ENCODE data around the gene SNORC. TPM values are rescaled to one million over a fixed set of nuclear protein-coding genes. Genes with fewer than 3 reads are reported as not detected.
A peak's percentile ranks its signal among the peaks of the same experiment; 100 is the strongest.

The SNORC gene
- polyA plus RNA-seq, 3 donors: 0.61 TPM; not detected in 2

DNA sequence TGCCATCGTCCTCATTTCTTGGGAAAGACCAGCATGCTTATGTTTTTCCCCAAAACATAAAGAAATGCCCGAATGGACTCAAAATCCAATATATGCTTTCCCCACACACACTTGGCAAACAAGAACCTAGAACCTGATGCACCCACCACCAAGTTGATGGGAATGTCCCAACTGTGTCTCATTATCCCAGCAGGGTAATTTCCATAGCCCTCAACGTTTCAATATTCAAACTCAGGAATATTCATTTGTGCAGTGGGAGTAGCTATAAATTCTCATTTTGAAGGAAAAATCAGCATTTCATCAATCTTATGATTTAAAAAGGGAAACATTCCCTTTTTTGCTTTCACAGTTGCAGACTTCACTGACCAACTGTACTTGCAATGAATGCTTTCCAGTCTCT is 50.7 kb downstream of the SNORC start:
- 82% methylated on average over 2 of the region's 3 CpGs for WGBS (ENCODE audit: insufficient coverage)
- Histone ChIP-seq H3K4me3 (replicated peaks in 1 of 3; ENCODE audit: low read depth in 2 of 3, low read length in 3 of 3) (no peak overlapping the region), H3K27ac (ENCODE audit: low read depth in 1 of 2, low read length in 2 of 2) (no peak overlapping the region), H4K20me1 (ENCODE audit: insufficient read depth, low read length) (no peaks in the 10 kb centered on the region), H3K4me2 (replicated peaks; ENCODE audit: extremely low read depth, low read length, poor library complexity, severe bottlenecking) (no peak overlapping the region), H3K9ac (ENCODE audit: insufficient read depth, low read length, poor library complexity, severe bottlenecking) (no peak overlapping the region), H3K79me2 (ENCODE audit: insufficient read depth, low read length) (no peaks in the 10 kb centered on the region), H3K9me3 (replicated peaks in 1 of 2; ENCODE audit: control insufficient read depth in 1 of 2, insufficient read depth in 1 of 2, low read length in 2 of 2) (peaks cover 3 to 5% of the 10 kb centered on the region in 2 donors), H3K36me3 (replicated peaks in 1 of 2; ENCODE audit: control insufficient read depth in 1 of 2, insufficient read depth in 2 of 2, low read length in 2 of 2) (no peaks in the 10 kb centered on the region), H2AFZ (ENCODE audit: insufficient read depth, low read depth, low read length, poor library complexity, severe bottlenecking) (no peak overlapping the region), H3K27me3 (ENCODE audit: control insufficient read depth in 2 of 2, insufficient read depth in 2 of 2, low read length in 2 of 2) (peaks cover 13 to 22% of the 10 kb centered on the region in 2 donors), H3K4me1 (ENCODE audit: control insufficient read depth in 1 of 2, insufficient read depth in 2 of 2, low read length in 2 of 2) (no peaks in the 10 kb centered on the region)
- Mint-ChIP-seq H3K36me3 (no peaks in the 10 kb centered on the region), H3K27ac (no peak overlapping the region), H3K4me1 (no peaks in the 10 kb centered on the region), H3K4me3 (no peak overlapping the region), H3K9me3 (peaks cover 0 to 9% (median 5%) of the 10 kb centered on the region in 7 donors), H3K27me3 (ENCODE audit: low read depth in 3 of 3) (peaks cover 24 to 60% (median 33%) of the 10 kb centered on the region in 3 donors)
- intact Hi-C loops (cut with micrococcal nuclease): no loop called here
- DNase-seq: no peak
- TF ChIP-seq, protein P1, sequence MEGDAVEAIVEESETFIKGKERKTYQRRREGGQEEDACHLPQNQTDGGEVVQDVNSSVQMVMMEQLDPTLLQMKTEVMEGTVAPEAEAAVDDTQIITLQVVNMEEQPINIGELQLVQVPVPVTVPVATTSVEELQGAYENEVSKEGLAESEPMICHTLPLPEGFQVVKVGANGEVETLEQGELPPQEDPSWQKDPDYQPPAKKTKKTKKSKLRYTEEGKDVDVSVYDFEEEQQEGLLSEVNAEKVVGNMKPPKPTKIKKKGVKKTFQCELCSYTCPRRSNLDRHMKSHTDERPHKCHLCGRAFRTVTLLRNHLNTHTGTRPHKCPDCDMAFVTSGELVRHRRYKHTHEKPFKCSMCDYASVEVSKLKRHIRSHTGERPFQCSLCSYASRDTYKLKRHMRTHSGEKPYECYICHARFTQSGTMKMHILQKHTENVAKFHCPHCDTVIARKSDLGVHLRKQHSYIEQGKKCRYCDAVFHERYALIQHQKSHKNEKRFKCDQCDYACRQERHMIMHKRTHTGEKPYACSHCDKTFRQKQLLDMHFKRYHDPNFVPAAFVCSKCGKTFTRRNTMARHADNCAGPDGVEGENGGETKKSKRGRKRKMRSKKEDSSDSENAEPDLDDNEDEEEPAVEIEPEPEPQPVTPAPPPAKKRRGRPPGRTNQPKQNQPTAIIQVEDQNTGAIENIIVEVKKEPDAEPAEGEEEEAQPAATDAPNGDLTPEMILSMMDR (IDR thresholded peaks at IDR 0.05): no peak

DNA sequence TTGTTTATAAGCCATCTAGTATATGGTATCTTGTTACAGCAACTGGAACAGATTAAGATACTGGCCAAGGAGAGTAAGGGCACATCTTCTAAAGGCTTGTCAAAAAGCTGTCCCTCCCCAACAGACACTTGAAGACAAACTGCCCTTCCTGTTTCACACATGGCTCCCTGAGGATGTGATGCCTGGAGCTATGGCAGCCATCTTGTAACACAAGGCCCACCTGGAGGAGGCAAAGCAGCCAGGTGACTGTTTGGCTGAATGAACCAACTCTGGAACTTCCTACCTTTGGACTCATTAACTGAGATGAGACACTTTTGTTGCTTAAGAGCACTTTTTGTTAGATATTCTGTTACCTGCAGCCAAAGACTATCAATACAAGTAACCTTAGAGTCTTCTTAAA is 54.4 kb downstream of the SNORC start:
- TF ChIP-seq, protein P1 (IDR thresholded peaks at IDR 0.05): no peak
- Histone ChIP-seq H3K9ac (ENCODE audit: insufficient read depth, low read length, poor library complexity, severe bottlenecking) (no peak overlapping the region), H4K20me1 (ENCODE audit: insufficient read depth, low read length) (no peaks in the 10 kb centered on the region), H3K27me3 (ENCODE audit: control insufficient read depth in 2 of 2, insufficient read depth in 2 of 2, low read length in 2 of 2) (peaks cover 37 to 50% of the 10 kb centered on the region in 2 donors), H3K4me2 (replicated peaks; ENCODE audit: extremely low read depth, low read length, poor library complexity, severe bottlenecking) (no peak overlapping the region), H2AFZ (ENCODE audit: insufficient read depth, low read depth, low read length, poor library complexity, severe bottlenecking) (no peak overlapping the region), H3K36me3 (replicated peaks in 1 of 2; ENCODE audit: control insufficient read depth in 1 of 2, insufficient read depth in 2 of 2, low read length in 2 of 2) (no peaks in the 10 kb centered on the region), H3K27ac (ENCODE audit: low read depth in 1 of 2, low read length in 2 of 2) (no peak overlapping the region), H3K9me3 (replicated peaks in 1 of 2; ENCODE audit: control insufficient read depth in 1 of 2, insufficient read depth in 1 of 2, low read length in 2 of 2) (peaks cover 3 to 20% of the 10 kb centered on the region in 2 donors), H3K79me2 (ENCODE audit: insufficient read depth, low read length) (no peaks in the 10 kb centered on the region), H3K4me1 (ENCODE audit: control insufficient read depth in 1 of 2, insufficient read depth in 2 of 2, low read length in 2 of 2) (peaks cover 0 to 8% of the 10 kb centered on the region in 2 donors), H3K4me3 (replicated peaks in 1 of 3; ENCODE audit: low read depth in 2 of 3, low read length in 3 of 3) (no peak overlapping the region)
- no peak for DNase-seq
- H3K36me3 Mint-ChIP-seq: peaks cover 0 to 2% of the 10 kb centered on the region in 2 donors
- peaks cover 38 to 77% (median 48%) of the 10 kb centered on the region in 3 donors for H3K27me3 Mint-ChIP-seq (ENCODE audit: low read depth in 3 of 3)
- H3K9me3 Mint-ChIP-seq: peaks cover 0 to 23% (median 13%) of the 10 kb centered on the region in 7 donors
- no peak overlapping the region for H3K27ac Mint-ChIP-seq
- peak overlapping the region in 1 of 2 donors; percentile 16 for H3K4me3 Mint-ChIP-seq
- peaks cover 3% of the 10 kb centered on the region for H3K4me1 Mint-ChIP-seq
- intact Hi-C loops (cut with micrococcal nuclease): no loop called here

Measured in CD14-positive monocyte (primary cell).